GM10266 (cell line): Measurements from ENCODE around the gene PCCA.
"Not testable (repeated sequence)": the region's sequence is repeated elsewhere in the genome, so short reads cannot be mapped to it uniquely, and the experiment has no call there.

Source experiments
- DNase-seq: peaks from one replicate; pipeline ENCODE4 v3.0.0; 2012; ENCODE audit errors: extremely low spot score
- CTCF ChIP-seq: IDR thresholded peaks from 2 replicates; pipeline ENCODE4 v1.5.1; 2012; ENCODE audit warnings: mild to moderate bottlenecking, low read depth; ENCODE audit not compliant: control insufficient read depth, insufficient read depth; ENCODE audit errors: missing control alignments

PCCA gene

GRCh38 chr13:100563779-100564178, 474.9 kb downstream of the PCCA start:
- no peak for DNase-seq
- TF ChIP-seq CTCF = no peak

DNA sequence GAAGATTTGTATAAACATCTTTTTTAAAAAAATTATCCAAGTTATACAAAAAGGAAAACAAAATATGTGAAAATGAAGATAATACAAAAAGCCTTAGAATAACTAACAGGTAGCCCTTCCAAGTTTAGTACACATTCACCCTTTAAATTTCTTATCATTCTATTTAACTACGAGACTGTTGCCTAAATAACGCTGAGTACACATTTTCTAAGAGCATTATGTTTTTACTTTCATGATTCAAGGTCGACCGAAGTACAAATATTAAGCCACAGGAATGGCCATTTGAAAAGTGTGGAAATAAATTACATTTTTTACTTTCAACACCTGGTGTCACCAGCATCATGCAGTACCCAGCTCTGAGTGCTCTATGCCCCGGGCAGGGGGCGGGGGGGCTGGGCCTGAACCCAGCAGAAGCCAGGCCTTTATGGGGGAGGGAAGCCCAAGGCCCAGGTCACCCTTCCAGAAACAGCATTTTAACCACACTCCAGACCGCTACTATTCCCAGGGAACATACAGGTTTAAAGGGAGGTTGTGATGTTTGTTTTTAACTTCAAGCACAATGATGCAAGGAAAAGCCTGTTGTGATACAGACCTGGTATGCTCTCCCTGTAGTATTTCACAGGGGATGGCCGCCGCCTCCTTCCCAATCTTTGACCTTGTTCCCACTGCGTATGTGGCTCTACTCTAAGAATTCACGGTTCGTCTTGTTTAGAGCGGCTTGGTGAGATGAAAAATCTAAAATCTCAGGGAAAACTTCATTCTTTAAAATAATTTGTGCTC, 475.7 kb downstream of the PCCA start:
- no peak for DNase-seq
- no peak for TF ChIP-seq CTCF

DNA sequence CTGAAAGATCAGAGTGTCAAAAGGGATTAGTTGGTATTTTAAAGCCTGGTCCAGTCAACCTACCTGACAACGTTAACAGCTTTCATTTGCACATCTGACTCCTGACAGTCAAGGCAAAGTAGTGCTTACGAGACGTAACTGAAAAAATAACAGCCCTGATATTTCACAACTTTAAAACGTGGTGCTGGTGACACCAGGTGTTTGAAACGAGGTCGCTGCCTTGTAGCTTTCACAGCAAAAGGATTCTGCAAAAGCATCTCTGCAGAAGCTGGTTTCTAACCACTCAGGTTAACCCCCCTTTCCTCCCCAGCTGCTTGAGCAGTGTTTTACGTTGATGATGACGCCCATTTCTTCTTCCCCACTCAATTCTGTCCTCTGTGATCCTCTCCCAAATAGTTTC, 476.4 kb downstream of the PCCA start:
- TF ChIP-seq CTCF = no peak

DNA sequence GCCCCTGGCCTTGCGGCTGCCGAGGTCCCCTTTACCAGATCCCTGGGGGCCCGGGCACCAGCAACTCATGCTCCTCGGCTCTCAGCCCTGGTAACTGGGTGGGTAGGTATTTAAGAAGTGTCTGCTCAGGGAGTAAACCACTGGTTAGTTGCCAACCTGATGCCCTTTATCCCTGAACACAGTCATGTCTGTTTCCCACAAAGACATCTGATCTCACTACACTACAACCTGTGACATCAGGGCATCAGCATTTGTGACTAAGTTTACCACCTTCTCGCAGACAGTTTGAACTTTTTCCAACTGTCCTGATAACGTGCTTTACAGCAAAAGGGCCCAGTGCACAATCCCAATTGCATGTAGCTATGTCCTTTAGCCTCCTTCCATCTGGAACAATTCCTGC, 477.6 kb downstream of the PCCA start:
- no peak for DNase-seq
- no peak for TF ChIP-seq CTCF

More for the DNA sequence above, 476.4 kb downstream of the PCCA start:
- no peak for DNase-seq

DNA sequence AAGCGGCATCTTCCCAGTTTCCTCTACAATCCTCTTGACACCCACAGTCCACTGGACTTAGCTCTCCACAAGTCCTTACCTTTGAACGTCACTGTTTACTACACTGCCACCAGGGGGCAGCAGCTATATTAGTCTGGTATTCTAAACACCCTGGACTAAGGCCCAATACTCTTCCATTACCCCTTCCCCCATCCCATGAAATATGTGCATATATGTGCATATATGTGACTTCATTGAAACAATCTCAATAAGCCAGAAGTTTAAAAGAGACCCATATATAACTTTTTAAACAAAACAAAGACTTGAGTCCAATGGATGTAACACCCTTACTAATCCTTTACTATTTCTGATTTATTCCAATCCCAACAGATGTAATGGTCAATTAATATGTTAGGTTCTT, 484.2 kb downstream of the PCCA start:
- TF ChIP-seq CTCF = peak; percentile 79
- peak; percentile 67 for DNase-seq

- not testable (repeated sequence) for DNase-seq
These were observed 488.3 kb downstream of the PCCA start for GRCh38 chr13:100577239-100577638.
